SK-N-SH treated with all-trans-retinoic acid at 6 μM for 48 hours (cell line): Measurements from ENCODE around the gene ADAMTS9.

Experiments
- ARNTL ChIP-seq: fragments of 450-650 bp; formaldehyde crosslinking; IDR thresholded peaks from 2 replicates; pipeline ENCODE4 v1.5.0; 2020; ENCODE audit warnings: low read depth, mild to moderate bottlenecking, moderate library complexity, borderline replicate concordance
- GLIS3 ChIP-seq: fragments of 250-450 bp; sonication (Bioruptor Pico); IDR thresholded peaks from 2 replicates; pipeline ENCODE4 v1.5.0; 2020; ENCODE audit warnings: mild to moderate bottlenecking, moderate library complexity
- SNAI2 ChIP-seq: fragments of 250-450 bp; sonication (Bioruptor Pico); IDR thresholded peaks from 2 replicates; pipeline ENCODE4 v1.5.0; 2020; ENCODE audit warnings: mild to moderate bottlenecking, moderate library complexity
- TCF4 ChIP-seq: fragments of 250-450 bp; sonication (Bioruptor Pico); IDR thresholded peaks from 2 replicates; pipeline ENCODE4 v1.8.0; 2021; ENCODE audit warnings: mild to moderate bottlenecking, moderate library complexity, borderline replicate concordance

DNA sequence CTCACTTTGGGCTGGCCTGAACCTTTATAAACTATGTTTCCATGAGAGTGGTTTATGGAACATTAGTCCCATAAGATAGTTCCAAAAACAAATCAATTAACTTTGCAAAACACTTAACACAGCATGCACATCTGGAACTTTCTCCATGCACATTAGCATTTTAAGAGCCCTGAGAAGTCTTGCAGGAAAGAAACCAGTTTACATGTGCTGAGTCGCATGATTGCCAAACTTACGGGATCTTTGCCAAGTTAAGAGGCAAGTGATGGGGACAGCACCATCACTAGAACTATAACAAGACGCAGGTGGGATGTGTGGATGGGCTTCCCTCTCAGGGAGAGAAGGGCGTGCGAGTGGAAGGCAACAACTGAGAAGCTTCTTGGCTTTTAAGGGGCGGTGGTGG lies 20.7 kb downstream of the ADAMTS9 start:
- no peak for TF ChIP-seq TCF4 (CRISPR knock-in tag)
- no peak for TF ChIP-seq SNAI2 (CRISPR knock-in tag)
- no peak for TF ChIP-seq GLIS3 (CRISPR knock-in tag)
- no peak for TF ChIP-seq ARNTL (CRISPR knock-in tag)
